ENCODE results near the gene TP53INP2. TPM values are rescaled to one million over a fixed set of nuclear protein-coding genes. Genes with fewer than 3 reads are reported as not detected.

TP53INP2 gene
- total and polyA plus RNA-seq, 2 of the 13 experiments (the other 11 are each of a cell fraction or from before 2014, with no cell fraction given): 5.2 to 18.8 TPM

GRCh38 chr20:34676642-34677373, 27.3 kb upstream of the TP53INP2 start, which contains the start of gene PIGU (continued):
- TF ChIP-seq TIGD3 (CRISPR knock-in tag; IDR thresholded peaks at IDR 0.05; ENCODE audit: borderline replicate concordance): peak; percentile 82; the same call in 1 of the 2 replicates
- TF ChIP-seq ZNF784 (CRISPR knock-in tag; IDR thresholded peaks at IDR 0.05; ENCODE audit: borderline replicate concordance): peak; percentile 58; the same call in 1 of the 2 replicates
- TF ChIP-seq KLF6 (CRISPR knock-in tag; IDR thresholded peaks at IDR 0.05): peak; percentile 96
- peak; percentile 96 for TF ChIP-seq NFKB2 (CRISPR knock-in tag; IDR thresholded peaks at IDR 0.05; ENCODE audit: borderline replicate concordance)
- TF ChIP-seq ATRX (CRISPR knock-in tag; IDR thresholded peaks at IDR 0.05; ENCODE audit: borderline replicate concordance): no peak
- peak; percentile 85 for TF ChIP-seq RFXANK (CRISPR knock-in tag; IDR thresholded peaks at IDR 0.05)
- TF ChIP-seq MTA1 (CRISPR knock-in tag; IDR thresholded peaks at IDR 0.05; ENCODE audit: borderline replicate concordance): peak; percentile 93
- TF ChIP-seq ZSCAN29 (CRISPR knock-in tag; conservative IDR thresholded peaks at IDR 0.05): no peak
- TF ChIP-seq ZNF530 (CRISPR knock-in tag; IDR thresholded peaks at IDR 0.05; ENCODE audit: low read depth): no peak
- TF ChIP-seq YEATS4 (CRISPR knock-in tag; IDR thresholded peaks at IDR 0.05; ENCODE audit: borderline replicate concordance): peak; percentile 94
- peak; percentile 79 for TF ChIP-seq SKI (IDR thresholded peaks at IDR 0.05; ENCODE audit: partially characterized antibody)
- peak; percentile 24; the same call in 1 of the 2 replicates for TF ChIP-seq TBX3 (IDR thresholded peaks at IDR 0.05; ENCODE audit: borderline replicate concordance)
- TF ChIP-seq FOXP4 (CRISPR knock-in tag; IDR thresholded peaks at IDR 0.05): peak; percentile 52; the same call in 1 of the 2 replicates
- TF ChIP-seq ZBTB38 (CRISPR knock-in tag; IDR thresholded peaks at IDR 0.05): peak; percentile 80
- TF ChIP-seq REPIN1 (CRISPR knock-in tag; IDR thresholded peaks at IDR 0.05; ENCODE audit: borderline replicate concordance, low read depth): peak; percentile 82
- 0 out of 2 replicates have a peak, but pooled peaks have one; percentile 24 for TF ChIP-seq ZSCAN20 (CRISPR knock-in tag; IDR thresholded peaks at IDR 0.05; ENCODE audit: borderline replicate concordance)
- peak; percentile 70 for TF ChIP-seq HOMEZ (CRISPR knock-in tag; IDR thresholded peaks at IDR 0.05; ENCODE audit: low read depth)
- no peak for TF ChIP-seq CENPT (CRISPR knock-in tag; IDR thresholded peaks at IDR 0.05; ENCODE audit: low read depth)
- TF ChIP-seq ZBTB33 (CRISPR knock-in tag; IDR thresholded peaks at IDR 0.05): peak; percentile 71
- TF ChIP-seq PAF1 (CRISPR knock-in tag; IDR thresholded peaks at IDR 0.05): no peak
- no peak for TF ChIP-seq MEF2D (CRISPR knock-in tag; IDR thresholded peaks at IDR 0.05)
- peak; percentile 66; the same call in 1 of the 2 replicates for TF ChIP-seq ZNF121 (CRISPR knock-in tag; IDR thresholded peaks at IDR 0.05)
